Heart left ventricle (tissue), 13 donors: ENCODE results near the gene TEX13C.

Source experiments
- CTCF ChIP-seq, 12 donors: fragments of 200-600 bp; sonication (generic) in 4 of 12; IDR thresholded peaks; one replicate each; pipeline versions ENCODE4 v1.5.0 to v1.8.0; 2018 to 2022; ENCODE audit warnings: antibody characterized with exemption in 12 of 12, mild to moderate bottlenecking in 5 of 12
- POLR2A ChIP-seq, 2 donors: fragments of 450-650 bp; IDR thresholded peaks; one replicate each; pipeline ENCODE4 v1.6.1; 2017; ENCODE audit warnings: antibody characterized with exemption in 2 of 2, mild to moderate bottlenecking in 2 of 2, moderate library complexity in 2 of 2
- donor health status: ischemic (EF 13 %, LVEDD 7.1; RV severe dilation, severe dysfunction).
- donor health status: DM: no; HTN: yes; CAD: no.
- donor health status: DM: no; HTN: no; CAD: no.
- donor health status: ischemic (EF 25% LVEDD 6.9; RV normal size, moderate dysfunction).
- donor health status: ischemic (EF 25% LVEDD 5.7; RV mildly dilated, moderate dysfunction).
- donor health status: ischemic (EF 35%, LVEDD 5.7; RV mildly dilated, moderate dysfunction).
- donor health status: nonischemic (EF 11% LVEDD 7.7; RV severe dilation, severe dysfunction).
- donor health status: DM: yes; HTN: yes; CAD: no.
- donor health status: PGD.
- donor health status: ischemic (EF 29% LVEDD 5.4; RV normal size, mild dysfunction).
- donor health status: nonischemic (EF 23%, LVEDD 6.1; RV moderate dilation, normal function).

GRCh38 chrX:125298871-125299270, 20.8 kb upstream of the TEX13C start:
- no peak for TF ChIP-seq CTCF (IDR thresholded peaks at IDR 0.05)
- no peak for TF ChIP-seq POLR2A (IDR thresholded peaks at IDR 0.05)
